NCI-H2081 treated with DMSO at 0.1 percent for 48 hours (cell line): ENCODE data around the gene GEMIN2.
"Not testable (repeated sequence)": the region's sequence is repeated elsewhere in the genome, so short reads cannot be mapped to it uniquely, and the experiment has no call there.

ENCODE experiments used
- DNase-seq: peaks from one replicate; lab custom pipeline; 2025; lab: John Stamatoyannopoulos, UW

GEMIN2 gene

DNA sequence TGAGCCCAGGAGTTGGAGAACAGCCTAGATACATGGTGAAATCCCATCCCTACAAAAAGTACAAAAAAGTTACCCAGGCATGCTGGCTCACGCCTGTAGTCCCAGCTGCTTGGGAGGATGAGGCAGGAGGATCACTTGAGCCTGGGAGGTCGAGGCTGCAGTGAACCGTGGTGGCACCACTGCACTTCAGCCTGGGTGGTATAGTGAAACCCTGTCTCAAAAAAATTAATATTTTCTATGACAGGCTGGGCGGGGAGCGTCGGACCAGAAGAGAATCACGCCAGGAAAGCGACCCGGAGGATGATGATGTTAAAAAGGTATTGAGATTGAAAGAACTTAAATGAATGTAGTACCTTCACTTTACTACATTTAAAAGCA is 63.0 kb downstream of the GEMIN2 start:
- DNase-seq = no peak

- no peak for DNase-seq
These were observed 64.9 kb downstream of the GEMIN2 start for GRCh38 chr14:39179042-39179441.

DNA sequence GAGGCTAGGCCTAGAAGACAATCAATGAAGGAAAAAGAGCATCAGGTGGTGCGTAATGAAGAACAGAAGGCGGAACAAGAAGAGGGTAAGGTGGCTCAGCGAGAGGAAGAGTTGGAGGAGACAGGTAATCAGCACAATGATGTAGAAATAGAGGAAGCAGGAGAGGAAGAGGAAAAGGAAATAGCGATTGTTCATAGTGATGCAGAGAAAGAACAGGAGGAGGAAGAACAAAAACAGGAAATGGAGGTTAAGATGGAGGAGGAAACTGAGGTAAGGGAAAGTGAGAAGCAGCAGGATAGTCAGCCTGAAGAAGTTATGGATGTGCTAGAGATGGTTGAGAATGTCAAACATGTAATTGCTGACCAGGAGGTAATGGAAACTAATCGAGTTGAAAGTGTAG is 66.4 kb downstream of the GEMIN2 start:
- no peak for DNase-seq

GRCh38 chr14:39181026-39181692 is 67.0 kb downstream of the GEMIN2 start:
- DNase-seq = no peak

GRCh38 chr14:39181693-39182047 is 67.5 kb downstream of the GEMIN2 start:
- no peak for DNase-seq

- DNase-seq = no peak
These were observed 68.9 kb downstream of the GEMIN2 start for GRCh38 chr14:39182770-39183684.

GRCh38 chr14:39183685-39184003 is 69.5 kb downstream of the GEMIN2 start:
- not testable (repeated sequence) for DNase-seq

- no peak for DNase-seq
These were observed 70.6 kb downstream of the GEMIN2 start for GRCh38 chr14:39184628-39185255.

DNA sequence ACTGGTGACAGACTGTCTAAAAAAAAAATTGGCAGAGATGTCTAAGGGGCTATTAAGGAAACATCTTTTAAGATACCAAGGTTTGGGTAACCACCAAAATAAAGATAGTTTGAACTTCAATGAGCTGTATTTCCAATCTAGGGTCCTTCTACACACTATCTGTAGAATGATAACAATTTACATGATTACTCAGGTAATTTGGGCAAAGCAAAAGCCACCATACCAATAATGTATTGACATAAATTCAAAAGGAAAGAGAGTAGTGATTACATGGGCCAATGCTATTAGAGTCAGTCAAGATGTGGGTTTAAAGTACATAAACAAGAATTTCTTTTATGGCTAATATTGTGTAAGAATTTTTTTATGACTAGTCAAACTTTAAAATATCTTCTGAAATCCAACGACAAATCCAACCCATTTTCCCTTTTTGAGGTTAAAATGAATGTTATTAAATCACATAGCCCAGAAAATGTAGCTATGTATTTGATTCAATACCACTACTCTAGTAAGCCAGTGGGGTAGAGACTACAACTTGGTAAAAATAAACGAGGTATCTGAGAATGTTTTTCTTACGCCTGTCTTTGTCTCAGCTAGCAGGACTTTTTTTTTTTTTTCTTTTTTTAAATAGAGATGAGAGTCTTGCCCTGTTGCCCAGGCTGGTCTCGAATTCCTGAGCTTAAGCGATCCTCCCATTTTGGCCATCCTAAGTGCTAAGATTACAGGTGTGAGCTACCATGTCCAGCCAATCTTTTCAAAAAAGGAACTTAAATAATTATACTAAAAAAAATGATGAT is 71.3 kb downstream of the GEMIN2 start:
- no peak for DNase-seq
